ENCODE measurements around the gene OR1A1.

GRCh38 chr17:3260600-3260999 lies 53.1 kb downstream of the OR1A1 start:
- TF ChIP-seq POLR2A (IDR thresholded peaks at IDR 0.05; ENCODE audit: low read depth, low read length) = no peak
- TF ChIP-seq POLR2AphosphoS5 (IDR thresholded peaks at IDR 0.05; ENCODE audit: low read depth, low read length) = no peak
- no peak for TF ChIP-seq TAF1 (IDR thresholded peaks at IDR 0.05; ENCODE audit: borderline replicate concordance, low read depth, low read length)

Data from GM12892 (cell line).